Liver (tissue), 9 donors: ENCODE results near the gene UNC93A. TPM values are rescaled to one million over a fixed set of nuclear protein-coding genes. Genes with fewer than 3 reads are reported as not detected.

Source experiments
- DNase-seq: peaks from one replicate; pipeline ENCODE4 v3.0.0-alpha.2; 2017; ENCODE audit warnings: low spot score
- H3K27ac ChIP-seq, 2 donors: one replicate each; pipeline ENCODE4 v1.7.0; 2013; ENCODE audit warnings: inconsistent platforms in 2 of 2, low read length in 2 of 2, control low read depth in 1 of 2, low read depth in 1 of 2, mild to moderate bottlenecking in 1 of 2
- H3K27me3 ChIP-seq, 4 donors: one replicate each; pipeline versions ENCODE4 v1.6.1 to v1.7.0; 2013; ENCODE audit warnings: low read length in 3 of 4, inconsistent platforms in 1 of 4, mild to moderate bottlenecking in 1 of 4, moderate library complexity in 1 of 4; ENCODE audit not compliant: control insufficient read depth in 4 of 4, insufficient read depth in 4 of 4
- H3K36me3 ChIP-seq, 4 donors: one replicate each; pipeline versions ENCODE4 v1.6.1 to v1.7.0; 2013; ENCODE audit warnings: low read length in 3 of 4, mild to moderate bottlenecking in 3 of 4, low read depth in 1 of 4, moderate library complexity in 1 of 4; ENCODE audit not compliant: control insufficient read depth in 4 of 4, insufficient read depth in 3 of 4
- H3K4me1 ChIP-seq, 4 donors: one replicate each; pipeline versions ENCODE4 v1.6.1 to v1.7.0; 2013; ENCODE audit warnings: low read length in 3 of 4, mild to moderate bottlenecking in 3 of 4, moderate library complexity in 1 of 4; ENCODE audit not compliant: control insufficient read depth in 4 of 4, insufficient read depth in 4 of 4
- H3K4me3 ChIP-seq, 3 donors: one replicate each; pipeline versions ENCODE4 v1.6.1 to v1.7.0; 2013; ENCODE audit warnings: low read length in 3 of 3, control low read depth in 1 of 3, low read depth in 1 of 3, mild to moderate bottlenecking in 1 of 3
- H3K9ac ChIP-seq, 2 donors: one replicate each; pipeline ENCODE4 v1.7.0; 2013; ENCODE audit warnings: low read length in 2 of 2, mild to moderate bottlenecking in 2 of 2, moderate library complexity in 2 of 2, control low read depth in 1 of 2, low read depth in 1 of 2
- H3K9me3 ChIP-seq, 4 donors: one replicate each; pipeline versions ENCODE4 v1.6.1 to v1.7.0; 2013; ENCODE audit warnings: low read length in 3 of 4; ENCODE audit not compliant: control insufficient read depth in 4 of 4
- EGR1 ChIP-seq, 2 donors: IDR thresholded peaks; 2 replicates each; pipeline ENCODE4 v1.6.1; 2016 to 2018; ENCODE audit warnings: antibody characterized with exemption in 2 of 2, low read depth in 2 of 2
- FOXA1 ChIP-seq: IDR thresholded peaks from 2 replicates; pipeline ENCODE4 v1.6.1; 2016; ENCODE audit warnings: antibody characterized with exemption
- GABPA ChIP-seq, 2 donors: IDR thresholded peaks in 1 of 2; conservative IDR thresholded peaks in 1 of 2; 2 replicates each; pipeline ENCODE4 v1.6.1; 2016; ENCODE audit warnings: antibody characterized with exemption in 2 of 2, mild to moderate bottlenecking in 1 of 2, moderate library complexity in 1 of 2
- HNF4A ChIP-seq, 2 donors: conservative IDR thresholded peaks; 2 replicates each; pipeline ENCODE4 v1.6.1; 2016; ENCODE audit warnings: antibody characterized with exemption in 2 of 2, mild to moderate bottlenecking in 2 of 2
- JUND ChIP-seq, 2 donors: IDR thresholded peaks; 2 replicates each; pipeline ENCODE4 v1.6.1; 2016; ENCODE audit warnings: antibody characterized with exemption in 2 of 2
- NR2F2 ChIP-seq: IDR thresholded peaks from 2 replicates; pipeline ENCODE4 v1.6.1; 2016; ENCODE audit warnings: antibody characterized with exemption
- RAD21 ChIP-seq, 2 donors: IDR thresholded peaks; 2 replicates each; pipeline ENCODE4 v1.6.1; 2016; ENCODE audit warnings: antibody characterized with exemption in 2 of 2, mild to moderate bottlenecking in 2 of 2
- RXRA ChIP-seq, 2 donors: IDR thresholded peaks; 2 replicates each; pipeline ENCODE4 v1.6.1; 2017 to 2018; ENCODE audit warnings: antibody characterized with exemption in 2 of 2, mild to moderate bottlenecking in 1 of 2
- SP1 ChIP-seq: IDR thresholded peaks from 2 replicates; pipeline ENCODE4 v1.6.1; 2018; ENCODE audit warnings: antibody characterized with exemption, mild to moderate bottlenecking
- TAF1 ChIP-seq: conservative IDR thresholded peaks from 2 replicates; pipeline ENCODE4 v1.6.1; 2016; ENCODE audit warnings: antibody characterized with exemption, mild to moderate bottlenecking
- YY1 ChIP-seq: IDR thresholded peaks from 2 replicates; pipeline ENCODE4 v1.6.1; 2016; ENCODE audit warnings: antibody characterized with exemption, mild to moderate bottlenecking
- WGBS: extraction: QIAGEN DNeasy Blood & Tissue Kit; methylation state at CpG from one replicate; pipeline ENCODE4 v1.1.7; 2013; 5-methylcytosine and 5-hydroxymethylcytosine counted together
- polyA plus RNA-seq, 2 donors: library from polyadenylated mRNA; stranded (reverse) in 1 of 2; unstranded in 1 of 2; fragments of 200-250 nt in 1 of 2; fragments of >200 nt in 1 of 2; fragmentation: Nextera tagmentation in 1 of 2; extraction: Ambion mirVana in 1 of 2; gene quantifications; one replicate each; pipeline versions ENCODE4 v1.2.1 to v1.2.3, GENCODE V29; 2013 to 2015
- total RNA-seq, 2 donors: library from RNA; depleted of rRNA; stranded (reverse); fragments of >200 nt; gene quantifications; one replicate each; pipeline ENCODE4 v1.2.3, GENCODE V29; 2014
- TF ChIP-seq, protein P1 (sequence below): IDR thresholded peaks from 2 replicates; pipeline ENCODE4 v1.6.1; 2016; ENCODE audit warnings: antibody characterized with exemption, mild to moderate bottlenecking
- TF ChIP-seq, protein P2 (sequence below): IDR thresholded peaks from 2 replicates; pipeline ENCODE4 v1.6.1; 2016; ENCODE audit warnings: antibody characterized with exemption
- TF ChIP-seq, protein P3 (sequence below): IDR thresholded peaks from 2 replicates; pipeline ENCODE4 v1.6.1; 2016; ENCODE audit warnings: antibody characterized with exemption
- TF ChIP-seq, protein P4 (sequence below): fragments of 150-350 bp; IDR thresholded peaks from 2 replicates; pipeline ENCODE4 v1.5.1; 2017; ENCODE audit warnings: improper control_type of control experiment, low read depth, low read length; ENCODE audit not compliant: missing input control
- TF ChIP-seq, protein P5 (sequence below): IDR thresholded peaks from 2 replicates; pipeline ENCODE4 v1.6.1; 2016; ENCODE audit warnings: antibody characterized with exemption
- donor health status: healthy.
- donor health status: healthy.
- donor health status: healthy.
- donor health status: healthy.
- donor health status: healthy.

Gene UNC93A
- total and polyA plus RNA-seq, 4 donors = 0.79 to 14.0 (median 4.6) TPM

DNA sequence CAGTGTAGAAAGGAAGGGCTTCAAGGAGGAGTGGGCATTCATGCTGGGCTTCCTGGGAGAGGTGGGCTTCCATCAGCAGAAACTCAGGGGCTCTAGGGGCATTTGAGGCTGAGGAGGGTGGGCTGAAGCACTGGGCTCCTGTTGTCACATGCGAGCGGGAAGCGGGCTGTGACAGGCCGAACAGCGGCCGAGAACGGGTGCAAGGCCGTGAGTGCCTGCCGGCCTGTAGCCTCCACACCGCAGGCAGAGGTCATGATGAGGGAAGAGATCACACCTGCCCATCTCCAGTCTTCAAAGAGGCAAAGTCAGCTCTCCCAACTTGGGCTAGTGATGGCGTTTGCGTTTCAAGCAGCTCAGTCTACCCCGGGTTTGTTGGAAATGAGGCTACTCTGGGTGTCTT is 34.7 kb downstream of the UNC93A start:
- no peaks in the 10 kb centered on the region for H3K36me3 ChIP-seq
- H3K27ac ChIP-seq = no peak overlapping the region
- no peak for DNase-seq
- no peaks in the 10 kb centered on the region for H3K27me3 ChIP-seq
- 97% methylated on average over 13 of the region's 13 CpGs for whole genome bisulfite sequencing
- H3K4me1 ChIP-seq = no peaks in the 10 kb centered on the region
- no peak overlapping the region for H3K9ac ChIP-seq
- no peak overlapping the region for H3K4me3 ChIP-seq
- H3K9me3 ChIP-seq = no peaks in the 10 kb centered on the region
- no peak for TF ChIP-seq NR2F2

DNA sequence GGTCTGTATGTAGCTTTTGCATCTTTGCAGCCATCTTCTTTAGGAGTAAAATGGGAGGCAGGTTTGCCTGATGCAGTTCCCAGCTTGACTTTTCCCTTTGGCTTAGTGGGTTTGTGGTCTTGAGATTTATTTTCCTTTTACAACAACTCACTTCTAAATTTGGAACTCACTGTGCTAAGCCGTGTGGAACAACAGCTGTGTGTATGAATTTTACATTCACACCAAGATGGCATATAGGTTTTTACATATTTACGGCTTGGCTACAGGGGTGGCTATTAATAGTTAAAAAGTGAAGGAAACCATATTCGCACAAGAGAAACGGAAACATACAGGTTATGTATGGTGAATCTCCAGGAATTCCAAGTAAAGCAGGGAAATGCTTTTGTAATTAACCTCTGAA is 36.3 kb downstream of the UNC93A start:
- no peak for DNase-seq
- H3K27ac ChIP-seq = no peak overlapping the region
- H3K4me3 ChIP-seq = no peak overlapping the region
- 90% methylated on average over 4 of the region's 4 CpGs for WGBS
- H3K36me3 ChIP-seq = no peaks in the 10 kb centered on the region
- no peaks in the 10 kb centered on the region for H3K9me3 ChIP-seq
- no peak for TF ChIP-seq FOXA1
- no peak for TF ChIP-seq SP1
- TF ChIP-seq, protein P1, sequence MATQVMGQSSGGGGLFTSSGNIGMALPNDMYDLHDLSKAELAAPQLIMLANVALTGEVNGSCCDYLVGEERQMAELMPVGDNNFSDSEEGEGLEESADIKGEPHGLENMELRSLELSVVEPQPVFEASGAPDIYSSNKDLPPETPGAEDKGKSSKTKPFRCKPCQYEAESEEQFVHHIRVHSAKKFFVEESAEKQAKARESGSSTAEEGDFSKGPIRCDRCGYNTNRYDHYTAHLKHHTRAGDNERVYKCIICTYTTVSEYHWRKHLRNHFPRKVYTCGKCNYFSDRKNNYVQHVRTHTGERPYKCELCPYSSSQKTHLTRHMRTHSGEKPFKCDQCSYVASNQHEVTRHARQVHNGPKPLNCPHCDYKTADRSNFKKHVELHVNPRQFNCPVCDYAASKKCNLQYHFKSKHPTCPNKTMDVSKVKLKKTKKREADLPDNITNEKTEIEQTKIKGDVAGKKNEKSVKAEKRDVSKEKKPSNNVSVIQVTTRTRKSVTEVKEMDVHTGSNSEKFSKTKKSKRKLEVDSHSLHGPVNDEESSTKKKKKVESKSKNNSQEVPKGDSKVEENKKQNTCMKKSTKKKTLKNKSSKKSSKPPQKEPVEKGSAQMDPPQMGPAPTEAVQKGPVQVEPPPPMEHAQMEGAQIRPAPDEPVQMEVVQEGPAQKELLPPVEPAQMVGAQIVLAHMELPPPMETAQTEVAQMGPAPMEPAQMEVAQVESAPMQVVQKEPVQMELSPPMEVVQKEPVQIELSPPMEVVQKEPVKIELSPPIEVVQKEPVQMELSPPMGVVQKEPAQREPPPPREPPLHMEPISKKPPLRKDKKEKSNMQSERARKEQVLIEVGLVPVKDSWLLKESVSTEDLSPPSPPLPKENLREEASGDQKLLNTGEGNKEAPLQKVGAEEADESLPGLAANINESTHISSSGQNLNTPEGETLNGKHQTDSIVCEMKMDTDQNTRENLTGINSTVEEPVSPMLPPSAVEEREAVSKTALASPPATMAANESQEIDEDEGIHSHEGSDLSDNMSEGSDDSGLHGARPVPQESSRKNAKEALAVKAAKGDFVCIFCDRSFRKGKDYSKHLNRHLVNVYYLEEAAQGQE = no peak
- TF ChIP-seq HNF4A (conservative IDR thresholded peaks at IDR 0.05) = no peak
- TF ChIP-seq, protein P2, sequence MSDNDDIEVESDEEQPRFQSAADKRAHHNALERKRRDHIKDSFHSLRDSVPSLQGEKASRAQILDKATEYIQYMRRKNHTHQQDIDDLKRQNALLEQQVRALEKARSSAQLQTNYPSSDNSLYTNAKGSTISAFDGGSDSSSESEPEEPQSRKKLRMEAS = no peak
- TF ChIP-seq GABPA (IDR thresholded peaks at IDR 0.05 in 1 of 2, conservative IDR thresholded peaks at IDR 0.05 in 1 of 2) = no peak
- TF ChIP-seq JUND (IDR thresholded peaks at IDR 0.05) = no peak
- TF ChIP-seq NR2F2 = no peak
- no peak for TF ChIP-seq YY1
- TF ChIP-seq, protein P3, sequence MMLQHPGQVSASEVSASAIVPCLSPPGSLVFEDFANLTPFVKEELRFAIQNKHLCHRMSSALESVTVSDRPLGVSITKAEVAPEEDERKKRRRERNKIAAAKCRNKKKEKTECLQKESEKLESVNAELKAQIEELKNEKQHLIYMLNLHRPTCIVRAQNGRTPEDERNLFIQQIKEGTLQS = no peak
- TF ChIP-seq RXRA (IDR thresholded peaks at IDR 0.05) = no peak
- TF ChIP-seq, protein P4, sequence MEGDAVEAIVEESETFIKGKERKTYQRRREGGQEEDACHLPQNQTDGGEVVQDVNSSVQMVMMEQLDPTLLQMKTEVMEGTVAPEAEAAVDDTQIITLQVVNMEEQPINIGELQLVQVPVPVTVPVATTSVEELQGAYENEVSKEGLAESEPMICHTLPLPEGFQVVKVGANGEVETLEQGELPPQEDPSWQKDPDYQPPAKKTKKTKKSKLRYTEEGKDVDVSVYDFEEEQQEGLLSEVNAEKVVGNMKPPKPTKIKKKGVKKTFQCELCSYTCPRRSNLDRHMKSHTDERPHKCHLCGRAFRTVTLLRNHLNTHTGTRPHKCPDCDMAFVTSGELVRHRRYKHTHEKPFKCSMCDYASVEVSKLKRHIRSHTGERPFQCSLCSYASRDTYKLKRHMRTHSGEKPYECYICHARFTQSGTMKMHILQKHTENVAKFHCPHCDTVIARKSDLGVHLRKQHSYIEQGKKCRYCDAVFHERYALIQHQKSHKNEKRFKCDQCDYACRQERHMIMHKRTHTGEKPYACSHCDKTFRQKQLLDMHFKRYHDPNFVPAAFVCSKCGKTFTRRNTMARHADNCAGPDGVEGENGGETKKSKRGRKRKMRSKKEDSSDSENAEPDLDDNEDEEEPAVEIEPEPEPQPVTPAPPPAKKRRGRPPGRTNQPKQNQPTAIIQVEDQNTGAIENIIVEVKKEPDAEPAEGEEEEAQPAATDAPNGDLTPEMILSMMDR = no peak
- TF ChIP-seq RAD21 (IDR thresholded peaks at IDR 0.05) = no peak
- no peak for TF ChIP-seq TAF1
- no peak for TF ChIP-seq EGR1 (IDR thresholded peaks at IDR 0.05; ENCODE audit: low read depth in 2 of 2)
- TF ChIP-seq, protein P5, sequence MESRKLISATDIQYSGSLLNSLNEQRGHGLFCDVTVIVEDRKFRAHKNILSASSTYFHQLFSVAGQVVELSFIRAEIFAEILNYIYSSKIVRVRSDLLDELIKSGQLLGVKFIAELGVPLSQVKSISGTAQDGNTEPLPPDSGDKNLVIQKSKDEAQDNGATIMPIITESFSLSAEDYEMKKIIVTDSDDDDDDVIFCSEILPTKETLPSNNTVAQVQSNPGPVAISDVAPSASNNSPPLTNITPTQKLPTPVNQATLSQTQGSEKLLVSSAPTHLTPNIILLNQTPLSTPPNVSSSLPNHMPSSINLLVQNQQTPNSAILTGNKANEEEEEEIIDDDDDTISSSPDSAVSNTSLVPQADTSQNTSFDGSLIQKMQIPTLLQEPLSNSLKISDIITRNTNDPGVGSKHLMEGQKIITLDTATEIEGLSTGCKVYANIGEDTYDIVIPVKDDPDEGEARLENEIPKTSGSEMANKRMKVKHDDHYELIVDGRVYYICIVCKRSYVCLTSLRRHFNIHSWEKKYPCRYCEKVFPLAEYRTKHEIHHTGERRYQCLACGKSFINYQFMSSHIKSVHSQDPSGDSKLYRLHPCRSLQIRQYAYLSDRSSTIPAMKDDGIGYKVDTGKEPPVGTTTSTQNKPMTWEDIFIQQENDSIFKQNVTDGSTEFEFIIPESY = no peak
- no peaks in the 10 kb centered on the region for H3K27me3 ChIP-seq
- no peaks in the 10 kb centered on the region for H3K4me1 ChIP-seq
- H3K9ac ChIP-seq = no peak overlapping the region
